Measurements from ENCODE around the gene SIM2. TPM values are rescaled to one million over a fixed set of nuclear protein-coding genes. Genes with fewer than 3 reads are reported as not detected.

Gene SIM2
- total RNA-seq, 4 donors from 2014 or later = 1.00 to 9.3 (median 4.1) TPM

DNA sequence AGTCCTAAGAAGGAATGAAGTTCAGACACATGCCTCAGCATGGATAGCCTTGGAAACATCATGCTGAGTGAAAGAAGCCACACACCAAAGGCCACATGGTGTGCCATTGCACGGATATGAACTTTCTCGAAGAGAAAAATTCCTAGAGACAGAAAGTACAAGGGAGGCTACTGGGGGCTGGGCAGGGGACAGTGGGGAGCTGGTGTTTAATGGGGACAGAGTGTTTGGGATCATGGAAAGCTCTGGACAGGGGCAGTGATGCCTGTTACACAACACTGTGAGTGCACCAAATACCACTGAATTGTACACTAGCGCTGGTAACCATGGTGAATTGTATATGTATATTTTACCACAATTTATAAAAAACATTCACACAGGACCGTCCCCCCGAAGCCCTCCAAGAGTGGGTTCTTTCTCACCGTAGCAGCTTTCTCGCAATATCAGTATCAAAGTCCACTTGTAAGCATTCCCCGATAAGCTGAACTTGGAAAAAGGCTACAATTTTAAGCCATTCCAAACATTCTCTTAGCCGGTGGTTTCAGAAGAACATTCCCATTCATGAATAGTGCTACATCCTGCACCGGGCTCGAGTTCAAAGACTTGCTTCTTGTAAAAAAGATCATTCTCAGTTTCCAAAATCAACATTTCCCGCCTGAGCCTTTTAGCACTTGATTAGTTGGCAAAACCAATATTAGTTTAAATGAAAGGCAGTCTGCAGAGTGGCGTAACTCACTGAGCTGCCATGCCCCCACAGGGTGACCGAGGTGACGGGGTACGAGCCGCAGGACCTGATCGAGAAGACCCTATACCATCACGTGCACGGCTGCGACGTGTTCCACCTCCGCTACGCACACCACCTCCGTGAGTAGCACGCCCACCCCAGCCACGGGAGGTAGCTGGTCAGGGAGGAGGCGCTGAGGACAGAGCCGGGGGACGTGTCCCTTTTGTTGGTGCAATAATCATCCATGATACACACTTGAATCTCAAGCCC is 31.7 kb downstream of the SIM2 start:
- no peak overlapping the region for H3K27ac ChIP-seq
- ATAC-seq = no peak
- no peaks in the 10 kb centered on the region for H3K36me3 ChIP-seq
- intact Hi-C loops (cut with DNase I; ENCODE audit: low total_unique reads) = no loop called here
- H3K9me3 ChIP-seq = no peaks in the 10 kb centered on the region
- in situ Hi-C loops (cut with MboI; ENCODE audit: low sequenced_read_pairs in 4 of 4) = no loop called here
- TF ChIP-seq, protein P1, sequence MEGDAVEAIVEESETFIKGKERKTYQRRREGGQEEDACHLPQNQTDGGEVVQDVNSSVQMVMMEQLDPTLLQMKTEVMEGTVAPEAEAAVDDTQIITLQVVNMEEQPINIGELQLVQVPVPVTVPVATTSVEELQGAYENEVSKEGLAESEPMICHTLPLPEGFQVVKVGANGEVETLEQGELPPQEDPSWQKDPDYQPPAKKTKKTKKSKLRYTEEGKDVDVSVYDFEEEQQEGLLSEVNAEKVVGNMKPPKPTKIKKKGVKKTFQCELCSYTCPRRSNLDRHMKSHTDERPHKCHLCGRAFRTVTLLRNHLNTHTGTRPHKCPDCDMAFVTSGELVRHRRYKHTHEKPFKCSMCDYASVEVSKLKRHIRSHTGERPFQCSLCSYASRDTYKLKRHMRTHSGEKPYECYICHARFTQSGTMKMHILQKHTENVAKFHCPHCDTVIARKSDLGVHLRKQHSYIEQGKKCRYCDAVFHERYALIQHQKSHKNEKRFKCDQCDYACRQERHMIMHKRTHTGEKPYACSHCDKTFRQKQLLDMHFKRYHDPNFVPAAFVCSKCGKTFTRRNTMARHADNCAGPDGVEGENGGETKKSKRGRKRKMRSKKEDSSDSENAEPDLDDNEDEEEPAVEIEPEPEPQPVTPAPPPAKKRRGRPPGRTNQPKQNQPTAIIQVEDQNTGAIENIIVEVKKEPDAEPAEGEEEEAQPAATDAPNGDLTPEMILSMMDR (IDR thresholded peaks at IDR 0.05 in 4 of 5, conservative IDR thresholded peaks at IDR 0.05 in 1 of 5) = no peak
- no peak for TF ChIP-seq POLR2A (IDR thresholded peaks at IDR 0.05)
- no peak overlapping the region for H3K4me3 ChIP-seq
- no peaks in the 10 kb centered on the region for H3K4me1 ChIP-seq
- peaks cover 0 to 20% (median 4%) of the 10 kb centered on the region in 3 donors for H3K27me3 ChIP-seq
- no peak for DNase-seq

DNA sequence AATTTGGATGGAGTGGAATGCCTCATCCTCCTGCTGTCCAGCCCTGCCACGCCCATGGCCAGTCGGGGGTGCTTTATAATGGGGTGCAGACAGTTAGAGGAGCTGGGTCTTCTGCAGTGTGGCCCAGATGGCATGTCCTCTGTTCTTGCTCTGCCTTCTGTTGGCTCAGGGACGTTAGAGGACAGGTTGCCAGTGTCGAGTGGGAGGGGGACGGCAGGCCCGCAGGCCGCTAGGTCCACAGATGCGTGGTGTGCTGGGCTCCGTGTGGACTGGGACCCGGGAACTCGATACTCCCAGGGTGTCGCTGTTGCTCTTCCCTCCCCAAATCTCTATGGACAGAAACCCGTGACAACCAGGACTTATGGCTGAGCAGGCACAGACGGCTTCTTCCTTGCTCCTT is 33.3 kb downstream of the SIM2 start:
- intact Hi-C loops (cut with DNase I; ENCODE audit: low total_unique reads) (no loop called here), in situ Hi-C loops (cut with MboI; ENCODE audit: low sequenced_read_pairs in 4 of 4) (no loop called here)
- TF ChIP-seq, protein P1 (IDR thresholded peaks at IDR 0.05 in 4 of 5, conservative IDR thresholded peaks at IDR 0.05 in 1 of 5) = no peak
- TF ChIP-seq POLR2A (IDR thresholded peaks at IDR 0.05) = no peak
- no peaks in the 10 kb centered on the region for H3K36me3 ChIP-seq
- no peak overlapping the region for H3K4me3 ChIP-seq
- DNase-seq (no peak), ATAC-seq (no peak)
- no peak overlapping the region for H3K27ac ChIP-seq
- peaks cover 0 to 20% (median 4%) of the 10 kb centered on the region in 3 donors for H3K27me3 ChIP-seq
- no peaks in the 10 kb centered on the region for H3K4me1 ChIP-seq
- no peaks in the 10 kb centered on the region for H3K9me3 ChIP-seq

DNA sequence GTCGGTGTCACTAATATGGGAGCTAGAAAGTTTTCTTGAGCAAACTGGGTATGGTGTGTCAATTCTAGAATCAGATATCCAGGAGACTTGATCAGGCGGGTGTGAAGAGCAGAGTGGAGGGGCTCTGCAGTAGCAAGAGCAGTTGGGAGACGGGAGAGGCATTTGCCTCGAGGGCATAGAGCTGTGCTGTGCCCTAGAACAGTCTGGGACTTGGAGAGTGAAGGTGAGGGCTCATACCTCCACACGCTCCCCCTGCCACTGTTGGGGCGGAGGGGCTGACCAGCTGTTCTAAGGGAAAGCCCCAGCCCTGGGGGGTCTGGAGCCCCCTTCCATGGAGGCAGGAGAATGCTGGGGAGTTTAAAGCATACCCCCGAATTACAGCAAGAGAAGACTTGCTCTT is 33.8 kb downstream of the SIM2 start:
- in situ Hi-C loops (cut with MboI; ENCODE audit: low sequenced_read_pairs in 4 of 4) = no loop called here
- ATAC-seq = no peak
- TF ChIP-seq, protein P1 (IDR thresholded peaks at IDR 0.05 in 4 of 5, conservative IDR thresholded peaks at IDR 0.05 in 1 of 5) = no peak
- no peak for TF ChIP-seq POLR2A (IDR thresholded peaks at IDR 0.05)
- Histone ChIP-seq H3K36me3 (no peaks in the 10 kb centered on the region), H3K27ac (no peak overlapping the region), H3K27me3 (peaks cover 0 to 20% (median 4%) of the 10 kb centered on the region in 3 donors), H3K4me1 (no peaks in the 10 kb centered on the region), H3K4me3 (no peak overlapping the region), H3K9me3 (no peaks in the 10 kb centered on the region)
- intact Hi-C loops (cut with DNase I; ENCODE audit: low total_unique reads) = no loop called here
- no peak for DNase-seq

DNA sequence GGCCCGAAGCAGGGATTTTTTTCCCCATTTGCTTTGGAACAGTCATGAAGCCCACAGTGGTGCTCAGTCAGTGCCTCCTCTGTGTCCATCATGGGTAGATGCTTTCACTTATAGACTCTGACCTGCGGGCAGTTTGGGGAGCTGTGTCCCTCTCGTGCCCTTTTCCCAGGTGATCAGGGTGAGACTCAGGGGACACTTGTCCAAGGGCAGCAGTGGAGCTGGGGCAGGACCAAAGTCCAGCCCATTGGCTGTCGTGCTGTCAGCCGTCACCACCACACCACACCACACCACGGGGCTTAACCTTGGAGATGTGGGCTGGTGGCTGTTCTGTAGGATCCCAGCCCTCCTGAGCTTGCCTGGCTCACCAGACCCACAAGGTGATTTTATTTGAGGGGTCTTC is 34.9 kb downstream of the SIM2 start:
- intact Hi-C loops (cut with DNase I; ENCODE audit: low total_unique reads) = no loop called here

More for the DNA sequence above, 34.9 kb downstream of the SIM2 start:
- H3K4me1 ChIP-seq = no peaks in the 10 kb centered on the region
- H3K4me3 ChIP-seq = no peak overlapping the region
- H3K9me3 ChIP-seq = no peaks in the 10 kb centered on the region
- in situ Hi-C loops (cut with MboI; ENCODE audit: low sequenced_read_pairs in 4 of 4) = no loop called here
- DNase-seq (no peak), ATAC-seq (no peak)
- no peaks in the 10 kb centered on the region for H3K36me3 ChIP-seq
- TF ChIP-seq, protein P1 (IDR thresholded peaks at IDR 0.05 in 4 of 5, conservative IDR thresholded peaks at IDR 0.05 in 1 of 5) = no peak
- TF ChIP-seq POLR2A (IDR thresholded peaks at IDR 0.05) = no peak
- no peak overlapping the region for H3K27ac ChIP-seq
- H3K27me3 ChIP-seq = peaks cover 0 to 20% (median 4%) of the 10 kb centered on the region in 3 donors
